ENCODE results near the gene SUCNR1. TPM values are rescaled to one million over a fixed set of nuclear protein-coding genes. Genes with fewer than 3 reads are reported as not detected.
"Not testable (repeated sequence)": the region's sequence is repeated elsewhere in the genome, so short reads cannot be mapped to it uniquely, and the experiment has no call there.

SUCNR1 gene
- total RNA-seq, 1 experiment from 2014 or later: 0.41 TPM

- POLR2A ChIA-PET (ENCODE audit: low non-redundant PET): interaction anchor here (0.5 to 0.7 kb wide), 2 partner anchors 528 to 718 kb away, joined by 3 read pairs; no protein-coding TSS in a partner anchor
These were observed 53.5 kb downstream of the SUCNR1 start for GRCh38 chr3:151926956-151927355.

GRCh38 chr3:151927915-151928525 is 54.6 kb downstream of the SUCNR1 start:
- H3K9me3 ChIP-seq (ENCODE audit: low read depth, low read length, poor library complexity, severe bottlenecking); H3K36me3 ChIP-seq (ENCODE audit: insufficient read depth, low read length, poor library complexity, severe bottlenecking); intact Hi-C loops (cut with micrococcal nuclease; ENCODE audit: unreplicated experiment); DNase-seq (ENCODE audit: low spot score); H3K27ac ChIP-seq (ENCODE audit: low read depth, low read length, poor library complexity, severe bottlenecking); H3K4me1 ChIP-seq (ENCODE audit: insufficient read depth, low read length, poor library complexity, severe bottlenecking); CTCF ChIA-PET; H3K27me3 ChIP-seq (replicated peaks; ENCODE audit: insufficient read depth, low read depth, low read length, poor library complexity); H3K4me3 ChIP-seq (ENCODE audit: low read depth, low read length, poor library complexity, severe bottlenecking); BruUV-seq (replicated peaks): not testable (repeated sequence)
- POLR2A ChIA-PET (ENCODE audit: low non-redundant PET): interaction anchor here (0.6 kb wide), 1 partner anchor 421 kb away, joined by 3 read pairs; no protein-coding TSS in a partner anchor

More at GRCh38 chr3:151926956-151927355, 53.5 kb downstream of the SUCNR1 start:
- intact Hi-C loops (cut with micrococcal nuclease; ENCODE audit: unreplicated experiment): no loop called here
- no peaks in the 10 kb centered on the region for H3K27me3 ChIP-seq (replicated peaks; ENCODE audit: insufficient read depth, low read depth, low read length, poor library complexity)
- no peak for DNase-seq (ENCODE audit: low spot score)
- no peak overlapping the region for H3K4me3 ChIP-seq (ENCODE audit: low read depth, low read length, poor library complexity, severe bottlenecking)
- H3K27ac ChIP-seq (ENCODE audit: low read depth, low read length, poor library complexity, severe bottlenecking): no peak overlapping the region
- H3K4me1 ChIP-seq (ENCODE audit: insufficient read depth, low read length, poor library complexity, severe bottlenecking): no peaks in the 10 kb centered on the region
- no peak for TF ChIP-seq CTCF (conservative IDR thresholded peaks at IDR 0.05; ENCODE audit: low read depth, low read length)
- H3K9me3 ChIP-seq (ENCODE audit: low read depth, low read length, poor library complexity, severe bottlenecking): no peaks in the 10 kb centered on the region
- BruUV-seq (replicated peaks): no TSS peak
- CTCF ChIA-PET: no interaction called here
- H3K36me3 ChIP-seq (ENCODE audit: insufficient read depth, low read length, poor library complexity, severe bottlenecking): no peaks in the 10 kb centered on the region

GRCh38 chr3:151931171-151931570 is 57.7 kb downstream of the SUCNR1 start:
- Histone ChIP-seq H3K4me3 (ENCODE audit: low read depth, low read length, poor library complexity, severe bottlenecking) (no peak overlapping the region), H3K36me3 (ENCODE audit: insufficient read depth, low read length, poor library complexity, severe bottlenecking) (no peaks in the 10 kb centered on the region), H3K27me3 (replicated peaks; ENCODE audit: insufficient read depth, low read depth, low read length, poor library complexity) (no peaks in the 10 kb centered on the region), H3K27ac (ENCODE audit: low read depth, low read length, poor library complexity, severe bottlenecking) (no peak overlapping the region), H3K4me1 (ENCODE audit: insufficient read depth, low read length, poor library complexity, severe bottlenecking) (peaks cover 8% of the 10 kb centered on the region), H3K9me3 (ENCODE audit: low read depth, low read length, poor library complexity, severe bottlenecking) (no peaks in the 10 kb centered on the region)
- DNase-seq (ENCODE audit: low spot score): no peak
- intact Hi-C loops (cut with micrococcal nuclease; ENCODE audit: unreplicated experiment): no loop called here
- no peak for TF ChIP-seq EZH2 (IDR thresholded peaks at IDR 0.05; ENCODE audit: borderline replicate concordance, low read depth, low read length, poor library complexity, severe bottlenecking)
- no peak for TF ChIP-seq CTCF (conservative IDR thresholded peaks at IDR 0.05; ENCODE audit: low read depth, low read length)
- ChIA-PET CTCF (no interaction called here), POLR2A (ENCODE audit: low non-redundant PET) (no interaction called here)
- BruUV-seq (replicated peaks): no TSS peak

- H3K4me3 ChIP-seq (ENCODE audit: low read depth, low read length, poor library complexity, severe bottlenecking): no peak overlapping the region
- BruUV-seq (replicated peaks): no TSS peak
- no peaks in the 10 kb centered on the region for H3K9me3 ChIP-seq (ENCODE audit: low read depth, low read length, poor library complexity, severe bottlenecking)
- no peak overlapping the region for H3K27ac ChIP-seq (ENCODE audit: low read depth, low read length, poor library complexity, severe bottlenecking)
- DNase-seq (ENCODE audit: low spot score): no peak
- no peaks in the 10 kb centered on the region for H3K36me3 ChIP-seq (ENCODE audit: insufficient read depth, low read length, poor library complexity, severe bottlenecking)
- no peak for TF ChIP-seq EZH2 (IDR thresholded peaks at IDR 0.05; ENCODE audit: borderline replicate concordance, low read depth, low read length, poor library complexity, severe bottlenecking)
- no peak for TF ChIP-seq CTCF (conservative IDR thresholded peaks at IDR 0.05; ENCODE audit: low read depth, low read length)
- ChIA-PET CTCF (no interaction called here), POLR2A (ENCODE audit: low non-redundant PET) (no interaction called here)
- intact Hi-C loops (cut with micrococcal nuclease; ENCODE audit: unreplicated experiment): no loop called here
- H3K27me3 ChIP-seq (replicated peaks; ENCODE audit: insufficient read depth, low read depth, low read length, poor library complexity): no peaks in the 10 kb centered on the region
- peaks cover 8% of the 10 kb centered on the region for H3K4me1 ChIP-seq (ENCODE audit: insufficient read depth, low read length, poor library complexity, severe bottlenecking)
These were observed 59.9 kb downstream of the SUCNR1 start for GRCh38 chr3:151933234-151933853.
